SW480 (cell line): ENCODE results near the gene CYTH1.
"Not testable (repeated sequence)": the region's sequence is repeated elsewhere in the genome, so short reads cannot be mapped to it uniquely, and the experiment has no call there.

Experiments
- DNase-seq: peaks from one replicate; pipeline ENCODE4 v3.0.0-alpha.2; 2016; ENCODE audit warnings: low spot score

Gene CYTH1

GRCh38 chr17:78761789-78762406, 20.2 kb downstream of the CYTH1 start:
- no peak for DNase-seq

DNA sequence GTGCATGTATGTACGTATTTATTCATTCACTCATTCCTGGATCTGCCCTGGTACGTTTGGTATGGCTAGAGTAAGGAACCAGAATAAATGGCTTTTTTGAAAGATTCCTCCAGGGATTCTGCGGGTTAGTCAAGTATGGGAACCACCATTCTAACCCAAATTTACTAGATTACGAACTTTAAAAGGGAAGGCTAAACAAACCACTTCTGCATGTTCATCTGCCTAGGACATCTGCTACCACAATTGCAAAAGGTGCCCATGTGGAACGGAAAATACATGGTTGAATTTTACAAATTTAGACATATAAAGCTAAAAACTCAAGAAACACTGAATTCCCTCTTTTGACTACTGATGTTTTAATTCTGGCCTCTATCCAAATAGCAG, 22.1 kb downstream of the CYTH1 start:
- no peak for DNase-seq

DNA sequence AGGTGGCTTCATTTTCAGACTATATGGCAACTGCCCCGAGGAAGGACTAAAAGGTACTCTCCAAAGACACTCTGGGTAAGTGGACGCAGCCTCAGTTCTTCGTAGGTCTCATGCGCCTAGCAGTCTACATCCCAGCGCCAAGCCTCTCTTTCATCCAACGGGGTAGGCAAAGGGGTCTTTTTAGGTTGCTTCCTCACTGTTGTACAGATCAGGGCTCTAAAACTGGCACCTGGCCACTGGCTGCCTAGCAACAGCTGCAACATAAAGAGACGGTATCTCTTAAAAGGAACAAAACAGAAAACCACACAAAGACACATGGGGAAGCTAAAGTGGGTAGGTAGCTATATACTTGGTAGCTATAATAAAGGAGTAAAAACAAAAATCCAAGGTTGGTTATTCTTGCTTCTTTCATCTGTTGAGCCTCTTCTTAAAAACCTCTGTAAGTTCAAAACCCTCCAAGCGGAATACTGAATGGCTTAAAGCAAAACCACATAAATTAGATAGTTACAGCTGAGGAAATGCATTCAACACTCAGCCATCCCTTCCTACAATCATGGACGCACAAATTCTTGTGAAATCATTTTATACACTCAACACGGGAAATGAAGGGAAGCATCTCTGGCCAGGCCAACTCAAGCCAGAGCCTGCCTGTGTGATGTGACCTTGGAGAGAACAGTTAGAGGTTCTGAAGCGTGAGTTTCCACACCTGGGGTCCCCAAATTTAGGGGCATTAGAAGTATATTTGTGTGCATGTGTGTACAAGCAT, 22.7 kb downstream of the CYTH1 start:
- no peak for DNase-seq

DNA sequence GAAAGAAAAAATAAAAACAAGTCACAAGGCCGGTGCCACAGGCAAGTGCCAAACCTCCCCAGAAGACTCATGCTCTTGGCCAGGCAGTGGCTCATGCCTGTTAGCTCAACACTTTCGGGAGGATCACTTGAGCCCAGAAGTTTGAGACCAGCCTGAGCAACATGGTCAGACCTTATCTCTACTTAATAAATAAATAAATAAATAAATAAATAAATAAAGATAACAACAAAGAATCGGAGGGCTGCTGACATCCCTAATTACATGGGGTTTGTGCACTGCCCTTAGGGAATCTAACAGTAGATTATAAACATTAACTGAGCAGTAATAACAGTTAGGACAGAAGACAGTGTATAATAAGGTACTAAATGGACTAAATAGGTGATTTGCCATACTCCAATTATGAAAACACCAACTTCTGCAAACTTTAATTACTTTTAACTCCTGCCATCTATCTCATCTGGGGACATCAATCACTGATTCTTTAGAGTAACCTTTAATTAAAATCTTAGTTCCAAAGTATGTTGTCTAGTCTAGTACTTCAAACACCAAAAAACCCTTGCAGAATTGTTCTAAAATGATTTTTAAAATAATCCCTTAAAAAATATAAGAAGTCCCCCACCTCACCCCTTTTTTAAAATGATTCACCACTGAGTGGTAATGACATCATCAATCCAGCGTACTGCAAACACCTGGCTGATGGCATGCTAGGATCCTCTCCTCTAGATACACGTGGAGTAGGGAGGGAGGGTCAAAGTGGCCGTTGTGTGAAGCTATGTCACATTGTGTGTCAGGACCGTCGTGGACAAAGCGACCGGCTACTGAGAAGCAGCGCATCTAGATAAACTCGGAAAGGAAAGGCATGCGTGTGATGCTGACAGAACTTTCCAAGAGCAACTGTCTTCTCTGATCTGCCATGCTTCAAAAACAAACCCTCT, 28.5 kb downstream of the CYTH1 start:
- DNase-seq = no peak

GRCh38 chr17:78751447-78752161, 30.5 kb downstream of the CYTH1 start:
- no peak for DNase-seq

DNA sequence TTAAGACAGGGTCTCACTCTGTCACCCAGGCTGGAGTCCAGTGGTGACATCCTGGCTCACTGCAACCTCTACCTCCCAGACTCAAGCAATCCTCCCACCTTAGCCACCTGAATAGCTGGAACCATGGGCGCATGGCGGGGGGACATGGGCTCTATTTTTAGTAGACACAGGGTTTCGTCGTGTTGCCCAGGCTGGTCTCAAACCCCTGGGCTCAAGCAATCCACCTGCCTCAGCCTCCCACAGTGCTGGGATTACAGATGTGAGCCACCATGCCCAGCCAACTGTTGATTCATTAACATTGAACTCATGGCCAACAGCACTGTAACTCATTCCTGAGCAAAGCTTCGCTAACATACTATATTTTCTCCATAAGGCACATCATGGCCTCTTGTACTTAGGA, 31.1 kb downstream of the CYTH1 start:
- DNase-seq = not testable (repeated sequence)

GRCh38 chr17:78748730-78749317, 33.2 kb downstream of the CYTH1 start:
- peak; percentile 22 for DNase-seq

GRCh38 chr17:78748048-78748729, 33.9 kb downstream of the CYTH1 start:
- no peak for DNase-seq

DNA sequence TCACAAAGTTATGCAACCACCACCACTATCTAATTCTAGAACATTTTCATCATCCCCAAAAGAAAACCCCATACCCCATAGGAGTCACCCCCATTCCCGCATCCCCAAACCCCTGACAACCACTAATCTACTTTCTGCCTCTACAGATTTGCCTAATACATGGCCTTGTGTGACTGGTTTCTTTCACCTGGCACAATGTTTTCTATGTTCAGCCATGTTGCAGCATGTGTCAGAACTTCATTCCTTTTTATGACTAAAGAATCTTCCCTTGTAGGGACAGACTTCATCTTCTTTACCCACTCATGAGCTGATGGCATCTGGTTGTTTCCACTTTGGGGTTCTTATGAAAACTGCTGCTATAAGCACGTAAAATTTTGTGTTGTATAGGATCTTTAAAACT, 34.6 kb downstream of the CYTH1 start:
- DNase-seq = no peak

DNA sequence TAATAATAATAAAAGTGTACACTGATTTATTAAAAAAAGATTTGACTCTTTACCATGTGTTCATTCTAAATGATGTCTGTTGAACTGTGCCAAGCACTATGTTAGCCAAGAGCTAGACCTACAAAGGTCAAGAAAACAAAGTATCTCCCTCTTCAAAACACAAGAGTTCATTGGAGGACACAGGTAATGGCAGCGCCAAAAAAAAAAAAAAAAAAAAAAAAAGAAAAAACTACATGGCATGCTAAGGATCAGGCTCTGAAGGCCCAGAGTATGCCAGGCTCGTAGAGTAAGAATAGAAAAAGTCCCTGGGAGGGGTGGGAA, 35.2 kb downstream of the CYTH1 start:
- no peak for DNase-seq

DNA sequence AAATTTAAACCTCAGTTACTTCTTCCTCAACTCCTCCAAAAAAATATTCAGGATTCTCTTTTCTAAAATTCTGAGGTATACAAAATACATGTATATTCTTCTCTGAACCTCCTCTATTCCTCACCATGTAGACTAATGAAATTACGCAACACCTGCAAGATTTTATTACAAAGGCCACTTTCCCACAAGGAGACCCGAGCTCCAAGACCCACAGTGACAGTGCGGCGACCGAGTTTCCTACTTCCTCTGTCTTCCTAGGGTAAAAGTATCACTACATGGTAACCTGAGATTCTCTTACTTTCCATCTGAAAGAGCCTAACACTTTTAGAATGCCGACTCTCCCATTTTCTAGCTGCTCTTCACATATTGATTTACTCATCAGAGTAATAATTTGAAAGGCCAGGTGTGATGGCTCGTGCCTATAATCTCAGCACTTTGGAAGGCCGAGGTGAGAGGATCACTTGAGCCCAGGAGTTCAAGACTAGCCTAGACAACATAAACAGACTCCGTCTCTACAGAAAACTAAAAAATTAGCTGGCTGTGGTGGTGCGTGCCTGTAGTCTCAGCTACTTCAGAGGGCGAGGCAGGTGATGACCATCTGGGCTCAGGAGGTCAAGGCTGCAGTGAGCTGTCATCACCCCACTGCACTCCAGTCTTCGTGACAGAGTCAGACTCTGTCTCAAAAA, 35.7 kb downstream of the CYTH1 start:
- no peak for DNase-seq

- peak; percentile 39 for DNase-seq
Measured at GRCh38 chr17:78745407-78746088, 36.5 kb downstream of the CYTH1 start.

GRCh38 chr17:78742901-78743300, 39.2 kb downstream of the CYTH1 start:
- no peak for DNase-seq

DNA sequence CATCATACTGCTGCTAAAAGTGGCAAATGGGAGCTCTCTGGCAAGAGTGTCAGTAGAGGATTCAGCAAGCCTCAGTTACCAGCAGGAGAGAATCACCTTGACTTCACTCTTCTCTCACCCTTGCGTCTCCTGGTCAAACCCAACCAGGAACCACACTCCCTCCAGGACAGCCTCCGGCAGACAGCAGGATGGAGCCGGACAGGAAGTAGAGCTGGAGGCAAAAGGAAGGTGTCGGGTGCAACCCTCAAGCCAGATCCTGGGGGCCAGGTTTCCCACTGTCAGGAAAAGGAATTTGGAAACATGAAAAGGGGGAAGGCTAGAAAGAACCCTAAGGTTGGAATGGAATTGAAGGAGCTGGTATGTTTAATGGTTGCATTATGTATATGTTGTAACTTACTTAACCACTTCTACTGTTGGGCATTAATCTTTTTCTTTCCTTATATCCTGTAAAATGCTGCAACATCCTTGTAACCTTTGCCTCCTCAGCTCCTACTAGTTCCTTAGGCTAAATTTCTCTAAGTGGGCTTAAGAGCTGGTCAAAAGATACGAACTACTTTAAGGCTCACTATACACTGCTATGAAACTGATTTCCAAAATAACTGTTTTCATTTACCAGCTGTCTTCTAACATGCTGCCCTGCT, 40.3 kb downstream of the CYTH1 start:
- no peak for DNase-seq

DNA sequence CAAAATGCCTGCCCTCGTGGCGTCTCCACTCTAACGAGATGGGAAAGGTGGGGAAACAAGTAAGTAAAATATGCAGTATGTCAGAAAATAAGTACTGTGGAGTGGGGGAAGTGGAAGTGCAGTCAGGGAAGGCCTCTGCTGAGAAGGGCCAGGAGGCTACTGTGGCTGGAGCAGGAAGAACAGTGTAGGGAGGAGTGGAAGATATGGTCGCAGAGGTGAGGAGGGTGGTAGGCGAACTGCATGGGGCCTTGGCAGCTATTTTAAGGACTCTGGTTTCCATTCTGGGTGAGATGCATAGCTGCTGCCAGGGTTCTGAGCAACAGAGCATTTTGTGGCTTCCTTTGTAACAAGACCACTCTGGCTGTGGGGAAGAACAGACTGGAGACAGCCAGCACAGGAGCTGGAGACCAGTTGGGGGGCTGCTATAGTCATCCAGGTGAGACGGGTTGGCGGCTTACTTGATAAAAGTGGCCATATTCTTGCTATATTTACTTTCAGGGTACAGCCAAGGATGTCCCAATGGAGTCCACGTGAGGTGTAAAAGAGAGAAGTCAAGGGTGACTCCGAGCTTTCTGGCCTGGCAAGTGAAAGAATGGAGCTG, 42.6 kb downstream of the CYTH1 start:
- no peak for DNase-seq

DNA sequence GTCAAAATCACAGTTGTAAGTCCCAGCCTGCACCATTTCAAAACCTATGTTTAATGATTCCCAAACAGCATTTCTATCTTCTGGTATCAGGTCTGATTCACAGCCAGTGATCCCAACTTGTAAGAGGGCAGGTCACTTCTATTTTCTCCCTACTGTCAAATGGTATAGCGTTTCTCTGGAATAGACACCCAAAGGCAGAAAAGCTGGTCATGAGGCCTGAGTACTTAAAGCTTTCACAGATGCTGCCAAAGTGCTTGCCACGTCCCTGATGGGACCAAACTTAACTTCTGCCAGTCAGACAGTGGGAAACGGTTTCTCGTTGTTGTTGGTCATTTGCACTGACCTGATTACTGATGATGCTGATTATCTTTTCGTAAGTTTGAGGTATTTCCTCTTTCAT, 43.4 kb downstream of the CYTH1 start:
- no peak for DNase-seq

DNA sequence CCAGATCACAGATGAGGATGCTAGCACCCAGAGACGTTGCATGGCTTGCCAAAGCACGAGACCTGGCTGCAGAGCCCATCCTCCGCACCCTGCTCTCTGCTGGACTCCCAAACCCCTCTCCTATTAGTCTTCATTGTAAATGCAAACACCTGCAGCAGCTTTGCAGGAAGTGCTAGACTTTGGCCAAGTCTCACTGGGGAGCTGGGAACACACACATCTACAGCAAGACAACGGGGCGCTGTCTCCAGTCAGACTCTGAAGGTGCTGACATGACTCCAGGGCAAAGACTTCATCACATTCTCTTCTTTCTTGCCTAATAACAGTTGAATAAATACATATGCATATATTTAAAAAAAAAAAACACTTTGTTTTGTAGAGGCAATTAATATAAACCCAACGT, 43.8 kb downstream of the CYTH1 start:
- no peak for DNase-seq

GRCh38 chr17:78737332-78737731, 44.7 kb downstream of the CYTH1 start:
- peak; percentile 55 for DNase-seq

GRCh38 chr17:78736526-78737079, 45.5 kb downstream of the CYTH1 start:
- DNase-seq = peak; percentile 87
